C4-2B (cell line): Measurements from ENCODE around the gene HOXA6.

Experiments
- CTCF ChIP-seq: fragments of 450-650 bp; conservative IDR thresholded peaks from 2 replicates; pipeline ENCODE4 v1.5.1; 2017; ENCODE audit warnings: mild to moderate bottlenecking
- ZFX ChIP-seq: fragments of 450-650 bp; IDR thresholded peaks from 2 replicates; pipeline ENCODE4 v1.6.1; 2017

- TF ChIP-seq CTCF (no peak), ZFX (no peak)
Measured at GRCh38 chr7:27164367-27165088, 17.0 kb upstream of the HOXA6 start.
